Peyer's patch (tissue), 4 donors: ENCODE data around the gene HPX.
"Not testable (repeated sequence)": the region's sequence is repeated elsewhere in the genome, so short reads cannot be mapped to it uniquely, and the experiment has no call there.

Source experiments
- CTCF ChIP-seq, 6 experiments: fragments of 450-650 bp in 4 of 6; fragments of 200-600 bp in 2 of 6; sonication (generic) in 1 of 6; IDR thresholded peaks; one replicate each; pipeline ENCODE4 v1.5.1; 2017 to 2019; ENCODE audit warnings: antibody characterized with exemption in 6 of 6, mild to moderate bottlenecking in 3 of 6, moderate library complexity in 1 of 6
- POLR2A ChIP-seq, 2 donors: fragments of 450-650 bp; IDR thresholded peaks; one replicate each; pipeline ENCODE4 v1.5.1; 2017; ENCODE audit warnings: antibody characterized with exemption in 2 of 2, mild to moderate bottlenecking in 2 of 2, moderate library complexity in 2 of 2

- TF ChIP-seq CTCF, POLR2A (IDR thresholded peaks at IDR 0.05): not testable (repeated sequence)
These were observed 48.5 kb downstream of the HPX start for GRCh38 chr11:6392251-6392650.
